Neural crest cell (in vitro differentiated cells): ENCODE measurements around the gene SLC5A6. TPM values are rescaled to one million over a fixed set of nuclear protein-coding genes. Genes with fewer than 3 reads are reported as not detected.

Experiments
- DNase-seq: peaks from one replicate; pipeline ENCODE4 v3.0.0; 2021; ENCODE audit warnings: low read depth, mixed read lengths, low spot score
- H3K27ac Mint-ChIP-seq: one replicate; pipeline ENCODE4 v1.8.0; 2021; ENCODE audit warnings: mild to moderate bottlenecking, mixed read lengths; ENCODE audit not compliant: unreplicated experiment
- H3K27me3 Mint-ChIP-seq: 2 replicates; pipeline ENCODE4 v1.8.0; 2021; ENCODE audit warnings: low read depth, mild to moderate bottlenecking, mixed read lengths
- H3K36me3 Mint-ChIP-seq: 2 replicates; pipeline ENCODE4 v1.8.0; 2021; ENCODE audit warnings: low read depth, mild to moderate bottlenecking, mixed read lengths
- H3K4me1 Mint-ChIP-seq: 2 replicates; pipeline ENCODE4 v1.8.0; 2021; ENCODE audit warnings: mixed read lengths
- H3K4me3 Mint-ChIP-seq: one replicate; pipeline ENCODE4 v1.8.0; 2021; ENCODE audit warnings: mild to moderate bottlenecking, mixed read lengths
- H3K9me3 Mint-ChIP-seq: 2 replicates; pipeline ENCODE4 v1.8.0; 2021; ENCODE audit warnings: mixed read lengths
- CTCF ChIP-seq: fragments of 200-600 bp; sonication (generic); conservative IDR thresholded peaks from 2 replicates; pipeline ENCODE4 v1.5.0; 2021; ENCODE audit warnings: antibody characterized with exemption, mild to moderate bottlenecking
- long read RNA-seq: library from polyadenylated mRNA; unstranded; transcript quantifications from one replicate; pipeline ENCODE4 v2.0.0, GENCODE V29; 2020
- total RNA-seq: library from RNA; stranded (reverse); gene quantifications from 2 replicates; pipeline ENCODE4 v1.2.1, GENCODE V29; 2021

The SLC5A6 gene
- 129 and 140 TPM in 2 replicates for total RNA-seq
- long read RNA-seq, transcript SLC5A6-201 (17 exons, 3,231 nt): major isoform, 25 of 189 reads
- long read RNA-seq, partial matches to known transcripts: 34 of 189 reads
- long read RNA-seq, other reads (novel, unspliced or antisense): 130 of 189 reads

- Mint-ChIP-seq H3K9me3 (no peaks in the 10 kb centered on the region), H3K36me3 (peaks cover 15% of the 10 kb centered on the region), H3K27me3 (no peaks in the 10 kb centered on the region), H3K27ac (peak within 1 kb of the TSS; percentile 98), H3K4me1 (peaks cover 44% of the 10 kb centered on the region), H3K4me3 (peak within 1 kb of the TSS; percentile 98)
- peak; percentile 76 for DNase-seq
- no peak for TF ChIP-seq CTCF
These were observed at the start of gene SLC5A6, which contains the start of gene ATRAID for GRCh38 chr2:27211943-27212625. Gene SLC5A6, minus strand, starts transcription at chr2:27212268. Its CDS starts 4,618 bp downstream, at chr2:27207650. Gene ATRAID, plus strand, starts transcription at chr2:27212041. Its CDS starts 328 bp downstream, at chr2:27212369.

DNA sequence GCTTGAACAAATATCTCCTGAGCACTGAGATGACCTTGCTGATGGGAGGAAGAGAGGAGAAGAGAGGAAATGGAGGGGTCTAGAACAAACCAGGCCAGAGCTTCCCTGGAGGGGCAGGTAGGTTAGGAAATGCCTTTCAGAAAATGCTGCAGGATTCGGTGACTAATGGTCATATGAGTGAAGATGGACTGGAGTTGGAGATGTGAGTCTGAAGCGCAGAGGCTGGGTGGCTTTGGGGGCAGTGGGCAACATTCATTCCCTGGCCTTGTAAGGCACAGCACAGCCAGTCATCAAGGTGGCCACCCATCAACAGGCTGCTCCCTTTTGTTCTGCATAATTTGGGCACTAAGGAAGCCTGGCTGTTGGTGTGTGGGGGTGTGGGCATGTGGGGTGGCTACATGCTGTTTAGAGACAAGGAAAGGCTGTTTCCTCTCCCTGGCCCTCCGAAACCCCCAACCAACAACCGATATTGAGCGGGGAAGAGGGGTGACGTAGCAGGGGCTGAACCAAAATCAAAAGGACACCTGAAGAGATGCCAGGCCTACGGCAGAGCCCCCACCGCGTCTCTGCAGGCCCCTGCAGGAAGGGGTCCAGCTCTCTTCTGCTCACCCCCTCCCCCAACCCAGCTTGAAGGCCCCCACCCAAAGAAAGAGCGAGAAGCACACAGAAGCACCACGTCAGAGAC lies 49.3 kb upstream of the SLC5A6 start:
- Mint-ChIP-seq H3K4me3 (peak overlapping the region; percentile 77), H3K36me3 (peaks cover 3% of the 10 kb centered on the region), H3K27ac (no peak overlapping the region), H3K4me1 (peaks cover 15% of the 10 kb centered on the region), H3K27me3 (peaks cover 50% of the 10 kb centered on the region), H3K9me3 (no peaks in the 10 kb centered on the region)
- no peak for TF ChIP-seq CTCF
- DNase-seq: no peak

DNA sequence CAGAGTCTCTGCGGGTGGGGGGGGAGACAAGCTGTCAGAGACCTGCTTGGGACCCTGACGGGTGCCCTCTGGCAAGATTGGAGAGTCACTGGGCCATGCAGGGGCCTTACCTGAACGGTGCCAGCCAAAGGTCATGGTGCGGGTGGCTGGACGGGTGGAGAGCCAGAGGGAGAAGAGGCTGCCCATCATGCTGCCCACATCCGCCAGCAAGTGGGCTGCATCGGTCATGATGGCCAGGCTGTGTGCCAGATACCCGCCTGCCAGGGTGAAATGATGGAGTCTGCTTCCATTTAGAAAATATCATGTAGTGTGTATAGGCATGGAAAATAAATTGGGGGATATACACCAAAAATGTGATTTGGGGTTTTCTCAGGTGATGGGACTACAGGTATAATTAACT lies 46.0 kb upstream of the SLC5A6 start:
- H3K4me1 Mint-ChIP-seq: peaks cover 4% of the 10 kb centered on the region
- DNase-seq: no peak
- H3K27me3 Mint-ChIP-seq: peaks cover 67% of the 10 kb centered on the region
- no peaks in the 10 kb centered on the region for H3K9me3 Mint-ChIP-seq
- no peak for TF ChIP-seq CTCF
- no peak overlapping the region for H3K4me3 Mint-ChIP-seq
- H3K36me3 Mint-ChIP-seq: no peaks in the 10 kb centered on the region
- no peak overlapping the region for H3K27ac Mint-ChIP-seq

- Mint-ChIP-seq H3K9me3 (no peaks in the 10 kb centered on the region), H3K27ac (no peak overlapping the region), H3K4me1 (peaks cover 4% of the 10 kb centered on the region), H3K36me3 (no peaks in the 10 kb centered on the region), H3K27me3 (peaks cover 67% of the 10 kb centered on the region), H3K4me3 (no peak overlapping the region)
- TF ChIP-seq CTCF: no peak
- DNase-seq: no peak
These were observed 44.9 kb upstream of the SLC5A6 start for GRCh38 chr2:27256855-27257454.

- Mint-ChIP-seq H3K4me1 (peaks cover 8% of the 10 kb centered on the region), H3K27ac (no peak overlapping the region), H3K9me3 (no peaks in the 10 kb centered on the region), H3K27me3 (peaks cover 60% of the 10 kb centered on the region), H3K36me3 (no peaks in the 10 kb centered on the region), H3K4me3 (no peak overlapping the region)
- DNase-seq: no peak
- TF ChIP-seq CTCF: no peak
These were observed 43.6 kb upstream of the SLC5A6 start for GRCh38 chr2:27255660-27256059.
